ENCODE results near the gene FAM186B. TPM values are rescaled to one million over a fixed set of nuclear protein-coding genes. Genes with fewer than 3 reads are reported as not detected.

Gene FAM186B
- total RNA-seq, 1 experiment from 2014 or later = 0.42 TPM

GRCh38 chr12:49562831-49563230 lies 42.6 kb downstream of the FAM186B start:
- H3K4me3 ChIP-seq (replicated peaks in 1 of 2; ENCODE audit: low read depth in 1 of 2, low read length in 2 of 2) = no peak overlapping the region
- BruUV-seq (replicated peaks) = no TSS peak
- H2AFZ ChIP-seq (ENCODE audit: low read depth, low read length, poor library complexity, severe bottlenecking) = no peak overlapping the region
- H4K20me1 ChIP-seq (ENCODE audit: insufficient read depth) = no peaks in the 10 kb centered on the region
- no peaks in the 10 kb centered on the region for H3K27me3 ChIP-seq (ENCODE audit: insufficient read depth, low read length)
- peaks cover 18 to 63% of the 10 kb centered on the region in 2 experiments for H3K36me3 ChIP-seq (ENCODE audit: control insufficient read depth in 1 of 2, insufficient read depth in 2 of 2, low read length in 2 of 2)
- H3K9me3 ChIP-seq (ENCODE audit: control insufficient read depth in 1 of 2, insufficient read depth in 1 of 2, low read depth in 1 of 2, low read length in 2 of 2) = no peaks in the 10 kb centered on the region
- TF ChIP-seq ZFX (IDR thresholded peaks at IDR 0.05) (no peak), ELF1 (IDR thresholded peaks at IDR 0.05; ENCODE audit: borderline replicate concordance, low read depth) (no peak), JUND (IDR thresholded peaks at IDR 0.05) (no peak), POLR2AphosphoS5 (IDR thresholded peaks at IDR 0.05; ENCODE audit: low read depth, low read length) (no peak), CEBPB (IDR thresholded peaks at IDR 0.05; ENCODE audit: low read depth) (no peak), REST (IDR thresholded peaks at IDR 0.05; ENCODE audit: low read depth) (no peak), YY1 (IDR thresholded peaks at IDR 0.05; ENCODE audit: extremely low read depth, insufficient replicate concordance, low read depth, low read length) (no peak), SIN3A (IDR thresholded peaks at IDR 0.05; ENCODE audit: low read depth) (no peak), POLR2A (IDR thresholded peaks at IDR 0.05; ENCODE audit: borderline replicate concordance, extremely low read depth, insufficient read depth, insufficient read length) (no peak), EZH2phosphoT487 (IDR thresholded peaks at IDR 0.05; ENCODE audit: borderline replicate concordance) (no peak), MAX (IDR thresholded peaks at IDR 0.05) (no peak), CTCF (IDR thresholded peaks at IDR 0.05 in 2 of 3, conservative IDR thresholded peaks at IDR 0.05 in 1 of 3; ENCODE audit: borderline replicate concordance in 1 of 3, insufficient read depth in 1 of 3, low read depth in 2 of 3, low read length in 2 of 3) (no peak), FOSL1 (IDR thresholded peaks at IDR 0.05; ENCODE audit: low read depth) (no peak)
- TF ChIP-seq, protein P1, sequence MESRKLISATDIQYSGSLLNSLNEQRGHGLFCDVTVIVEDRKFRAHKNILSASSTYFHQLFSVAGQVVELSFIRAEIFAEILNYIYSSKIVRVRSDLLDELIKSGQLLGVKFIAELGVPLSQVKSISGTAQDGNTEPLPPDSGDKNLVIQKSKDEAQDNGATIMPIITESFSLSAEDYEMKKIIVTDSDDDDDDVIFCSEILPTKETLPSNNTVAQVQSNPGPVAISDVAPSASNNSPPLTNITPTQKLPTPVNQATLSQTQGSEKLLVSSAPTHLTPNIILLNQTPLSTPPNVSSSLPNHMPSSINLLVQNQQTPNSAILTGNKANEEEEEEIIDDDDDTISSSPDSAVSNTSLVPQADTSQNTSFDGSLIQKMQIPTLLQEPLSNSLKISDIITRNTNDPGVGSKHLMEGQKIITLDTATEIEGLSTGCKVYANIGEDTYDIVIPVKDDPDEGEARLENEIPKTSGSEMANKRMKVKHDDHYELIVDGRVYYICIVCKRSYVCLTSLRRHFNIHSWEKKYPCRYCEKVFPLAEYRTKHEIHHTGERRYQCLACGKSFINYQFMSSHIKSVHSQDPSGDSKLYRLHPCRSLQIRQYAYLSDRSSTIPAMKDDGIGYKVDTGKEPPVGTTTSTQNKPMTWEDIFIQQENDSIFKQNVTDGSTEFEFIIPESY (IDR thresholded peaks at IDR 0.05; ENCODE audit: extremely low read depth, insufficient replicate concordance, low read length) = no peak
- TF ChIP-seq, protein P2, sequence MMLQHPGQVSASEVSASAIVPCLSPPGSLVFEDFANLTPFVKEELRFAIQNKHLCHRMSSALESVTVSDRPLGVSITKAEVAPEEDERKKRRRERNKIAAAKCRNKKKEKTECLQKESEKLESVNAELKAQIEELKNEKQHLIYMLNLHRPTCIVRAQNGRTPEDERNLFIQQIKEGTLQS (IDR thresholded peaks at IDR 0.05) = no peak
- H3K9ac ChIP-seq (ENCODE audit: low read length) = no peak overlapping the region
- POLR2A ChIA-PET = no interaction called here
- H3K27ac ChIP-seq (ENCODE audit: low read depth, low read length) = no peak overlapping the region
- H3K79me2 ChIP-seq (ENCODE audit: insufficient read depth, low read length) = peaks cover 31% of the 10 kb centered on the region
- no peak for ATAC-seq
- CTCF ChIA-PET = no interaction called here
- no peak for DNase-seq (ENCODE audit: low read depth, low spot score)
- RAD21 ChIA-PET (ENCODE audit: low non-redundant PET in 1 of 2, low total read pairs in 2 of 2, uncharacterized antibody in 2 of 2, unreplicated experiment in 2 of 2) = no interaction called here
- H3K4me2 ChIP-seq (ENCODE audit: low read length) = no peak overlapping the region
- H3K4me1 ChIP-seq (ENCODE audit: control insufficient read depth in 1 of 2, insufficient read depth in 2 of 2, low read length in 2 of 2) = peaks cover 5 to 10% of the 10 kb centered on the region in 2 experiments; a peak in 3 of 4 replicates
- H3K9me2 ChIP-seq (ENCODE audit: insufficient read depth) = no peaks in the 10 kb centered on the region
- intact Hi-C loops (cut with micrococcal nuclease) = no loop called here
